ENCODE data around the gene GLDN.

The GLDN gene

DNA sequence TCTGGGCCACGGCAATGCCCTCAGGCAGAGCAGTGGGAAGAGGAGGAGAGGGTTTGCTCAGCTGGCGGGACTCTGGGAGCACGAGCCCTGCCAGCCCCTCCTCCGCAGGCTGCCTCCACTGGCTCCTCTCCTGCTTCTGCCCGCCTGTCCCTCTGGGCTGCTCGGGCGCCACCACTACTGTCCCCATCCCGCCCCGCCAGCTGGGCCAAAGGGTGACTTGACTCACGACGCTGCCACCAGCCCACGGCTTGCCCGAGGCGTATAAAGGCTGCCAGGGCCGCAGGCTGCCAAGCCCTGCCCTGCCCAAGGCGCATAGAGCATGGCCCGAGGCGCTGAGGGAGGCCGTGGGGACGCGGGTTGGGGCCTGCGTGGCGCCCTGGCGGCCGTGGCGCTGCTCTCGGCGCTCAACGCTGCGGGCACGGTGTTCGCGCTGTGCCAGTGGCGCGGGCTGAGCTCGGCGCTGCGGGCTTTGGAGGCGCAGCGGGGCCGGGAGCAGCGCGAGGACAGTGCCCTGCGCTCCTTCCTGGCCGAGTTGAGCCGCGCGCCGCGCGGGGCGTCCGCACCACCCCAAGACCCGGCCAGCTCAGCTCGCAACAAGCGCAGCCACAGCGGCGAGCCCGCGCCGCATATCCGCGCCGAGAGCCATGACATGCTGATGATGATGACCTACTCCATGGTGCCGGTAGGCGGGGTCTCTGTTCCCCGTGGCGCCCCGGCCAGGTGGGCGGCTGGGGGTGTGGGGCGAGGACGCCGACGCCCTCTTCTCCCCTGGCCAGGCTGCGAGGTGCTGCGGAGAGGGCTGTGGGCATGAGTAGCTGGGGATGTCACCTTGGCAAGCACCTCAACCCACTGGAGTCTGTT lies at the start of gene GLDN:
Gene GLDN (plus strand): TSS at position 290 of the 861 bp plus-strand sequence. CDS start 30 bp downstream, at position 320.
- TF ChIP-seq, protein P1, sequence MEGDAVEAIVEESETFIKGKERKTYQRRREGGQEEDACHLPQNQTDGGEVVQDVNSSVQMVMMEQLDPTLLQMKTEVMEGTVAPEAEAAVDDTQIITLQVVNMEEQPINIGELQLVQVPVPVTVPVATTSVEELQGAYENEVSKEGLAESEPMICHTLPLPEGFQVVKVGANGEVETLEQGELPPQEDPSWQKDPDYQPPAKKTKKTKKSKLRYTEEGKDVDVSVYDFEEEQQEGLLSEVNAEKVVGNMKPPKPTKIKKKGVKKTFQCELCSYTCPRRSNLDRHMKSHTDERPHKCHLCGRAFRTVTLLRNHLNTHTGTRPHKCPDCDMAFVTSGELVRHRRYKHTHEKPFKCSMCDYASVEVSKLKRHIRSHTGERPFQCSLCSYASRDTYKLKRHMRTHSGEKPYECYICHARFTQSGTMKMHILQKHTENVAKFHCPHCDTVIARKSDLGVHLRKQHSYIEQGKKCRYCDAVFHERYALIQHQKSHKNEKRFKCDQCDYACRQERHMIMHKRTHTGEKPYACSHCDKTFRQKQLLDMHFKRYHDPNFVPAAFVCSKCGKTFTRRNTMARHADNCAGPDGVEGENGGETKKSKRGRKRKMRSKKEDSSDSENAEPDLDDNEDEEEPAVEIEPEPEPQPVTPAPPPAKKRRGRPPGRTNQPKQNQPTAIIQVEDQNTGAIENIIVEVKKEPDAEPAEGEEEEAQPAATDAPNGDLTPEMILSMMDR (IDR thresholded peaks at IDR 0.05) = no peak
- Histone ChIP-seq H3K4me3 (ENCODE audit: low read depth in 1 of 2, low read length in 1 of 2) (peak within 1 kb of the TSS; percentile 34 to 38), H3K36me3 (no peaks in the 10 kb centered on the region), H3K27ac (no peak within 1 kb of the TSS), H3K9me3 (no peaks in the 10 kb centered on the region), H3K27me3 (peaks cover 36% of the 10 kb centered on the region), H3K4me1 (ENCODE audit: control insufficient read depth in 1 of 2, insufficient read depth in 1 of 2, low read depth in 1 of 2, low read length in 1 of 2) (peaks cover 13 to 15% of the 10 kb centered on the region in 2 experiments)

DNA sequence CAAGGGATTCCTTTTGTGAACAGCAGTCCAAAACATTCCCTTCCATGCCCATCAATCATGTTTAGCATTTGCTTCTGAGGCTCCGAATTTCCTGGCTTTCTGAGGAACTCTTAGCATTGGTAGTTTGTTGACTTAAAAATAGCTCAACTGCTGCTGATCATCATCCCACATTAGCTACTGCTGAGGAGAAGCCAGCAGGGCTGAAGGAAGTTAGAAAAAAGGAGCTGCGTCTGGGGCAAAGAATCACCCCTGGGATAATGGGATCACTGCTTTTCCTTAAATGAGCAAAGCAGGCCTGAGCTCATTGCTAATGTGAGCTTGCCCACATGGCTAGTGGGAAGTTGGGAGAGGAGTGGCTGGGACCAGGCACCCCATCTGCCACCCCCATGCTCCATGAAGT lies 42.8 kb upstream of the GLDN start:
- Histone ChIP-seq H3K9me3 (no peaks in the 10 kb centered on the region), H3K27ac (no peak overlapping the region), H3K4me3 (ENCODE audit: low read depth in 1 of 2, low read length in 1 of 2) (no peak overlapping the region), H3K36me3 (no peaks in the 10 kb centered on the region), H3K27me3 (no peaks in the 10 kb centered on the region), H3K4me1 (ENCODE audit: control insufficient read depth in 1 of 2, insufficient read depth in 1 of 2, low read depth in 1 of 2, low read length in 1 of 2) (no peaks in the 10 kb centered on the region)
- TF ChIP-seq, protein P1 (IDR thresholded peaks at IDR 0.05) = no peak

DNA sequence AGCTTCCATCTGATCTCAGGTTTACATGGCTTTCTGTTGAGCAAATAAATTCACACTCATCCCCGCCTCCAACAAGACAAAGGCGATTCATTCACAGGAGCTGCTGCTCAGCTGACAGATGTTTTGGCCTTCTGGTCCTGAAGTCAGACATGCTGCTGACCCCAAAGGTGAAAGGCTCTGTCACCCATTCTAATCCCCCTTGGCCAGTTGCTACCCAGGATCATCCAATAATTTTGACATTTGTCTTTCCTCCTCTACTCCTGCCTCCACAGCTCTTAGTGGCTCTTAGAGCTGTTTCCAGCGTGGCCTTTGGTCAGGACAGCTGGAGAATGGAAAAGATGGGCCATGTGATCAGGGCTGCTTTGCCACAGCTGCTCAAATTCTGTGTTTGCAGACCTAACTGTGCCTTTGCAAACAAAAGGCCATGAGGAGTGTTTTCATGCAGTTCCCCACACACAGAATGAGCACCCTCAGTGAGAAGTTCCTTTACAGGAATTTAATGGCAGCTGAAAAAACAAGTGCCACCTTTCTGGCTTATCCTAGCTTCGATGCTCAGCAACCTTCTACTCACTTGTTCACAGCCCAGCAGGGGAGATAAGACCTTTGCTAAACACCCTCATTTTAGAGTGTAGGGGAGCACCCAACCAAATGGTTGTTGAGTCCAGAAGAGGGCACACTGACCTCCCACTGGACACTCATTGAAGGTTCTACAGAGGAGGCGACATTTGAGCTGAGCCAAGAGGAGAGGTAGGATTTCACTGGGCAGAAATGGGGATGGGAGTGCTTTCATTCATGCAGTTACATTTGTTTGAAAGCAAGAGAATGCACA lies 42.1 kb upstream of the GLDN start:
- no peaks in the 10 kb centered on the region for H3K36me3 ChIP-seq
- H3K27me3 ChIP-seq = no peaks in the 10 kb centered on the region
- no peaks in the 10 kb centered on the region for H3K4me1 ChIP-seq (ENCODE audit: control insufficient read depth in 1 of 2, insufficient read depth in 1 of 2, low read depth in 1 of 2, low read length in 1 of 2)
- H3K9me3 ChIP-seq = no peaks in the 10 kb centered on the region
- TF ChIP-seq, protein P1 (IDR thresholded peaks at IDR 0.05) = no peak
- H3K27ac ChIP-seq = no peak overlapping the region
- H3K4me3 ChIP-seq (ENCODE audit: low read depth in 1 of 2, low read length in 1 of 2) = no peak overlapping the region

DNA sequence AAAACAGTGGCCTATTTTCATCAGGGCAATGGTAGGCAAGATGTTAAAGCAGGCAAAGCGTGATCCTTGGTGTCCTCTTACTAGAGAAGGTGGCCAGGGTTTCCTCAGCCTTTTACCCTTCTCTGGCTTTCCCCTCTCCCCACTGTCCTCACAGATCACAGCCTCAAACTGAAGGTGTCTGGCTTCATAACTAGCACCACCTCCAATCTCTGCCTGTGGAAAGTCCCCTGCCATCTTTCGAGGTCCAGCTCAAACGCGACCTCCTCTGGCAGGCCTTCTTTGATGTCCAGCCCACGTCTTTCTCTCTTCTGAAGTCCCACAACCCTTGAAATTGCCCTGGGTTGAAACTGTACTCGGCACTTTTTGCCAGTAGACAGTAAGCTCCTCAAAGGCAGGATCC lies 39.0 kb upstream of the GLDN start:
- H3K27ac ChIP-seq = no peak overlapping the region
- H3K36me3 ChIP-seq = no peaks in the 10 kb centered on the region
- no peaks in the 10 kb centered on the region for H3K4me1 ChIP-seq (ENCODE audit: control insufficient read depth in 1 of 2, insufficient read depth in 1 of 2, low read depth in 1 of 2, low read length in 1 of 2)
- no peaks in the 10 kb centered on the region for H3K27me3 ChIP-seq
- TF ChIP-seq, protein P1 (IDR thresholded peaks at IDR 0.05) = no peak
- no peak overlapping the region for H3K4me3 ChIP-seq (ENCODE audit: low read depth in 1 of 2, low read length in 1 of 2)
- H3K9me3 ChIP-seq = no peaks in the 10 kb centered on the region

DNA sequence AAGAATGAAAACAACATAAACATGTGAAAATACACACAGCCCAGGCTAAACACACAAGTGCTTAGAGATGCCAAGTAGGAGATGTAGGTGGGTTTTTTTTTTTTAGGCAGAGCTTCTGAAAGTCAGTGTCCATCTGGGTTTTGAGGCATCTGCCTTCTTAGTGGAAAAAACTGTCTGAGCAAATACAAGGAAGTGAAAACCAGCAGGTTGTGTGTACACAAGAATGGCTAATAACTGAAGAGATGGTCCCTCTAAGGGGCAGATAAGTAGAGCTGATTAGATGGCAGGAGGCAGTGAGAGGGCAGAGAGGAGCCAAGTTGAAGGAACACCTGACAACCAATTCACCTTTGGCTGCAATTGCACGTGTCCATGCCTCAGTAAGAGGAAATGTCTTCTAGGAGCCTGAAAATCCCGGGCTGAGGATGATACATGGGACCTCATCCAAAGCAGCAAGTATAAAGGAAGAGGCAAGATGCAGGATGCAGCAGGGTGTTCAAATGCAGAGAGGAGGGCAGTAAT lies 37.9 kb upstream of the GLDN start:
- no peaks in the 10 kb centered on the region for H3K9me3 ChIP-seq
- no peaks in the 10 kb centered on the region for H3K36me3 ChIP-seq
- H3K4me1 ChIP-seq (ENCODE audit: control insufficient read depth in 1 of 2, insufficient read depth in 1 of 2, low read depth in 1 of 2, low read length in 1 of 2) = no peaks in the 10 kb centered on the region
- TF ChIP-seq, protein P1 (IDR thresholded peaks at IDR 0.05) = no peak
- H3K27me3 ChIP-seq = no peaks in the 10 kb centered on the region
- H3K4me3 ChIP-seq (ENCODE audit: low read depth in 1 of 2, low read length in 1 of 2) = no peak overlapping the region
- H3K27ac ChIP-seq = no peak overlapping the region

All from neutrophil (primary cell).